Measurements from ENCODE around the gene UROS. TPM values are rescaled to one million over a fixed set of nuclear protein-coding genes. Genes with fewer than 3 reads are reported as not detected.
A peak's percentile ranks its signal among the peaks of the same experiment; 100 is the strongest.

UROS gene
- total RNA-seq, 1 donor: 93.7 TPM

DNA sequence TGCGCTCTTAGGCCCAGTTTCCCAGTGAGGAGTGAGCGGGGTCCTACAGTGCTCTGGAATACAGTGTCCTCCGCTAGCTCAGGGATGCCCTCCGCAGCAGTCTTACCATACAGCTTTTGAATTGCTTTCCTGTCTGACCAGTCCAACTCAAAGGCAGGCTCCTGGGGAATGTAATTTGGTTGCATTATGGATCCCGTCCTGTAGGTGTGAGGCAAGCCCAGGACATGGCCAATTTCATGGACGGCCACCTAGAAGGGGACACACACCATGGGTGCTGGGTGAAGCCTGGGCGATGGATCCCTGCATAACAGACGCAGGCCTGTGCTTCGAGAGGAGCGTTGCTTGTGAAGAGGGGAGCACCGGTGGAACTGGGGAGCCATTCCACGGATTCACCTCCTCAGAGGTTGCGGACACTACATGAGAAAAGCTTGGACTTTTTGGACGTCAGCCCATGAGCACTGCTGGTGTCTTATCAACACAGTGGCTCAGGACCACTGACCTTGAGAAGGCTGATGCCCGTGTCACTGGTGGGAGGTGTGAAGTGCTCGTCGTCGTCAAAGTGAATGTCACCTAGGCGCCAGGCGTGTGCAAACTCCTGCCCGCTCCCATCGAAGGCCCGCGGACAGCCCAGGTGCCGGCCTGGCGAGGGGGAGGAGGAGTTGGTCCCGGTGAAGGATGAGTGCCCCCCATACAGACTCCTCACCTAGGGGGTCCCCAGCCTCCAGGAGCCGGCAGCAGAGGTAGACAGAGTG is 50.8 kb downstream of the UROS start:
- H3K4me3 ChIP-seq (ENCODE audit: low read depth, low read length): no peak overlapping the region
- no peak for DNase-seq (ENCODE audit: low read depth)
- TF ChIP-seq, protein P1, sequence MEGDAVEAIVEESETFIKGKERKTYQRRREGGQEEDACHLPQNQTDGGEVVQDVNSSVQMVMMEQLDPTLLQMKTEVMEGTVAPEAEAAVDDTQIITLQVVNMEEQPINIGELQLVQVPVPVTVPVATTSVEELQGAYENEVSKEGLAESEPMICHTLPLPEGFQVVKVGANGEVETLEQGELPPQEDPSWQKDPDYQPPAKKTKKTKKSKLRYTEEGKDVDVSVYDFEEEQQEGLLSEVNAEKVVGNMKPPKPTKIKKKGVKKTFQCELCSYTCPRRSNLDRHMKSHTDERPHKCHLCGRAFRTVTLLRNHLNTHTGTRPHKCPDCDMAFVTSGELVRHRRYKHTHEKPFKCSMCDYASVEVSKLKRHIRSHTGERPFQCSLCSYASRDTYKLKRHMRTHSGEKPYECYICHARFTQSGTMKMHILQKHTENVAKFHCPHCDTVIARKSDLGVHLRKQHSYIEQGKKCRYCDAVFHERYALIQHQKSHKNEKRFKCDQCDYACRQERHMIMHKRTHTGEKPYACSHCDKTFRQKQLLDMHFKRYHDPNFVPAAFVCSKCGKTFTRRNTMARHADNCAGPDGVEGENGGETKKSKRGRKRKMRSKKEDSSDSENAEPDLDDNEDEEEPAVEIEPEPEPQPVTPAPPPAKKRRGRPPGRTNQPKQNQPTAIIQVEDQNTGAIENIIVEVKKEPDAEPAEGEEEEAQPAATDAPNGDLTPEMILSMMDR (IDR thresholded peaks at IDR 0.05; ENCODE audit: insufficient read depth, low read depth, low read length): no peak

DNA sequence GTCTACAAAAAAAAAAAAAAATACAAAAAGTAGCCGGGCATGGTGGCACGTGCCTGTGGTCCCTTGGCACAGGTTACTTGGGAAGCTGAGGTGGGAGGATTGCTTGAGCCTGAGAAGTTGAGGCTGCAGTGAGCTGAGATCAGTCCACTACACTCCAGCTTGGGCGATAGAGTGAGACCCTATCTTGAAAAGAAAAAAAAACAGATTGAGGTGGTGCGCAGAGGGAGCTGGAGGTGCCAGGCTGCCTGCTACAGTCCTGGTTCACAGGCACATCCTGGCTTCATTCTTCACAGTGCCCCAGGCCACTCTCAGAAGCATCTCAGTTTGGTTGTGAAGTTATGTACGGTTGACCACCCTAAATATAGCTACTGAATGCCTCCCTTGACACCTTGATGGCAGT is 52.2 kb downstream of the UROS start:
- TF ChIP-seq, protein P1 (IDR thresholded peaks at IDR 0.05; ENCODE audit: insufficient read depth, low read depth, low read length): no peak
- DNase-seq (ENCODE audit: low read depth): no peak
- H3K4me3 ChIP-seq (ENCODE audit: low read depth, low read length): no peak overlapping the region

DNA sequence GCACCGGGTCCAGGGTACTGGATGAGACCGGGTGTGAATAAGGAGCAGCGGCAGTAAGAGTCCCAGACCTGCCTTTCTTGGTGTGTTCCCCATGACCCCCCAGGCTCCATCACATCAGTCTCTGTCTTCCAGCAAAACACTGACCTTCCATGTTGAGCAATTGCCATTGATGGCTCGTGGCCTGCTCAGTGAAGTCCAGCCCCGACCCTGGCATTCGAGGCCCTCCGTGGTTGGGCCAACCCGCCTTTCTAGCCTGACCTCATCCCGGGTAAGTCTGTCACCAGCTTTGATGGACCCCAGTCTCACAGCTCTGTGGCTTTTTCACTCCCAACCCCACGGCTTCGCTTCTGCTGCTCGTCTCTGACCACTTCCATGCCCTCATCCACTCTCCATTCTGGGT is 53.9 kb downstream of the UROS start:
- no peak overlapping the region for H3K4me3 ChIP-seq (ENCODE audit: low read depth, low read length)
- TF ChIP-seq, protein P1 (IDR thresholded peaks at IDR 0.05; ENCODE audit: insufficient read depth, low read depth, low read length): no peak
- no peak for DNase-seq (ENCODE audit: low read depth)

DNA sequence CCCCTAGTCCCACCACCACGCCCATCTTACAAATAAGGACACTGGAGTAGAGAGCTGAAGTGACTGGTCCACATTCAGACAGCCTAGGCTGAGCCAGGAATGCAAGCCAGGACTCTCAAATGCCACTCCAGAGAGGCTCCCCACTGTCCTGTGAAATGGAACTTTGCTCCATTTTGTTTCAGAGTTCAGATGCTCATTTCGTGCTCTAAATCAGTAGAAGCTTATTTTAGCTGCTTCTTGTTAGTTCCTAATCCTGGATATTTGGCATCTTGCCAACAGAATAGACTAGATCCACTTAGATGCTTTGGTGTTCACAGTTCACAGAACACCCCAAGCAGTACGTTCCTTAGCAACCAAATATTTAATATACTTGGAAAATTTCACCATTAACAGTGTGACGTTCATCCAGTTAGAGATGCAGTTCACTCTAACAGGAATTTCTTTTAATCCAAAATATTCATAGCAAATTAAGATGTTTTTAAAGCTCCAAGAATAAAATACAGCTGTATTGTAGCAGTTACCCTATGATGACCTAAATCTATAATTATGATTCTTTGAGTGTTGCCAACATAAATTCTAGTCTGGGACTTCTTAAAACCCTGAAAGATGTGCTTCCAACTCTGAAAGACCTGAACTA is 54.7 kb downstream of the UROS start:
- H3K4me3 ChIP-seq (ENCODE audit: low read depth, low read length): no peak overlapping the region
- TF ChIP-seq, protein P1 (IDR thresholded peaks at IDR 0.05; ENCODE audit: insufficient read depth, low read depth, low read length): no peak
- peak; percentile 27 for DNase-seq (ENCODE audit: low read depth)

DNA sequence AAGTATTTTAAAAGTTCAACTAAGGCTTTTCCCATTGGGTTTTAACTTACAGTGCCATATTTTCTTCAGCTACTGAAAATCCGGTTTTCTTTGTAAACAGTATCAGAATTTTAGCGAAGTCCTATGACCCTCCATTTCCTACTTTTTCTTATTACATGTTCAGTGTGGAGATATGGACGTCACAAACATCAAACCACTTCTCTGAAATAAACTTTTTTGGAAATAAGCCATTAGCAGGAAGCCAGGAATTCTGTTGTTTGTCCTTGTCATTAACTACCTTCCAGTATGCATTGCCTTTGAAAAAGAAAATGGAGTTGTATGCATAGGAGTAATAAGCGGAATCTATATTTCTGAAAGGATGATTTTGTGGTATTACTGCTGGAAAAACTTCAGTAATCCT is 56.5 kb downstream of the UROS start:
- no peak overlapping the region for H3K4me3 ChIP-seq (ENCODE audit: low read depth, low read length)
- DNase-seq (ENCODE audit: low read depth): no peak
- TF ChIP-seq, protein P1 (IDR thresholded peaks at IDR 0.05; ENCODE audit: insufficient read depth, low read depth, low read length): no peak

DNA sequence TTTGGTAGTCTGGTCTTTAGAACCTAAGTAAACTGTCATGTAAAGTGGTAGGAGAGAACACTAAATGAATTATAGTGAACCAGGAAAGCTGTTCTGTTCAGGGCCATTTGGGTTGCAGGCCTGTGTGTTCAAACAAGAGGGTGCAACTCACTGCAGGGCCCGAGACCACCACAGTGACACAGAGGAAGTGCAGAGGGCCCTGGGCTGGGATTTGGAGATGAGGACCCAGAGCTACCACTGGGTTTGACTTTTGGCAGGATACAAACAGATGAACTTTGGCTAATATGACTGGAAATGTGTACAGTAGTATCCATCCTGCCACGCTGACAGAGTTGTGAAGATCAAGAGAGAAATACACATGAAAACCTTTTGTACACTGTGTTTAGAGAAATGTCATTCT is 57.2 kb downstream of the UROS start:
- TF ChIP-seq, protein P1 (IDR thresholded peaks at IDR 0.05; ENCODE audit: insufficient read depth, low read depth, low read length): no peak
- H3K4me3 ChIP-seq (ENCODE audit: low read depth, low read length): no peak overlapping the region
- no peak for DNase-seq (ENCODE audit: low read depth)
